GM06990 (cell line): ENCODE measurements around the gene CYP2J2.

ENCODE experiments used
- DNase-seq: peaks from one replicate; pipeline ENCODE4 v3.0.0-alpha.2; 2011; ENCODE audit not compliant: insufficient read length; ENCODE audit errors: extremely low read depth
- H3K27me3 ChIP-seq: replicated peaks from 2 replicates; pipeline ENCODE4 v1.6.0; 2011; ENCODE audit warnings: low read length; ENCODE audit not compliant: control insufficient read depth, insufficient read depth
- H3K36me3 ChIP-seq: 2 replicates; pipeline ENCODE4 v1.5.1; 2011; ENCODE audit warnings: low read length; ENCODE audit not compliant: control insufficient read depth, insufficient read depth
- H3K4me3 ChIP-seq: replicated peaks from 2 replicates; pipeline ENCODE4 v1.5.1; 2011; ENCODE audit warnings: low read depth, mild to moderate bottlenecking, control low read depth, low read length
- CTCF ChIP-seq: IDR thresholded peaks from 2 replicates; pipeline ENCODE4 v1.5.1; 2011; ENCODE audit warnings: low read length, control low read depth, mild to moderate bottlenecking, inconsistent platforms; ENCODE audit not compliant: insufficient read depth, poor library complexity, severe bottlenecking

Gene CYP2J2

GRCh38 chr1:59878370-59878769 lies 48.2 kb downstream of the CYP2J2 start:
- no peak for TF ChIP-seq CTCF
- Histone ChIP-seq H3K27me3 (no peaks in the 10 kb centered on the region), H3K4me3 (no peak overlapping the region), H3K36me3 (no peaks in the 10 kb centered on the region)
- DNase-seq, result no peak

GRCh38 chr1:59877108-59877682 lies 49.4 kb downstream of the CYP2J2 start:
- DNase-seq, result no peak
- Histone ChIP-seq H3K4me3 (no peak overlapping the region), H3K27me3 (no peaks in the 10 kb centered on the region), H3K36me3 (no peaks in the 10 kb centered on the region)
- no peak for TF ChIP-seq CTCF

- H3K36me3 ChIP-seq, result no peaks in the 10 kb centered on the region
- no peak for DNase-seq
- H3K4me3 ChIP-seq, result no peak overlapping the region
- TF ChIP-seq CTCF, result no peak
- H3K27me3 ChIP-seq, result no peaks in the 10 kb centered on the region
Observed at GRCh38 chr1:59871746-59872145, 54.8 kb downstream of the CYP2J2 start.

GRCh38 chr1:59866462-59866861 lies 60.1 kb downstream of the CYP2J2 start:
- H3K27me3 ChIP-seq, result no peaks in the 10 kb centered on the region
- H3K36me3 ChIP-seq, result no peaks in the 10 kb centered on the region; the same call in 1 of the 2 replicates
- no peak for DNase-seq
- no peak overlapping the region for H3K4me3 ChIP-seq
- TF ChIP-seq CTCF, result no peak

GRCh38 chr1:59857679-59858354 lies 68.8 kb downstream of the CYP2J2 start:
- no peak for TF ChIP-seq CTCF
- Histone ChIP-seq H3K36me3 (no peaks in the 10 kb centered on the region), H3K27me3 (no peaks in the 10 kb centered on the region), H3K4me3 (no peak overlapping the region)
- no peak for DNase-seq
